Left lobe of liver (tissue), 2 donors: ENCODE results near the gene TPH1. TPM values are rescaled to one million over a fixed set of nuclear protein-coding genes. Genes with fewer than 3 reads are reported as not detected.
"Not testable (repeated sequence)": the region's sequence is repeated elsewhere in the genome, so short reads cannot be mapped to it uniquely, and the experiment has no call there.

Source experiments
- ATAC-seq: fragments of 200-7000 bp; cut with Tn5 transposase; one replicate; pipeline ENCODE4 v1.9.1; 2020; ENCODE audit warnings: mild to moderate bottlenecking, moderate library complexity
- DNase-seq: peaks from one replicate; pipeline ENCODE4 v3.0.0-alpha.2; 2020; ENCODE audit warnings: low spot score
- total RNA-seq: library from RNA; stranded (reverse); gene quantifications from one replicate; pipeline ENCODE4 v1.2.1, GENCODE V29; 2021
- donor health status: DM: no; HTN: no; CAD: no; lungs with moderate emphysema.
- donor health status: DM: no; HTN: yes; CAD: no.

TPH1 gene
- total RNA-seq, 1 donor from 2014 or later = 0.05 TPM

DNA sequence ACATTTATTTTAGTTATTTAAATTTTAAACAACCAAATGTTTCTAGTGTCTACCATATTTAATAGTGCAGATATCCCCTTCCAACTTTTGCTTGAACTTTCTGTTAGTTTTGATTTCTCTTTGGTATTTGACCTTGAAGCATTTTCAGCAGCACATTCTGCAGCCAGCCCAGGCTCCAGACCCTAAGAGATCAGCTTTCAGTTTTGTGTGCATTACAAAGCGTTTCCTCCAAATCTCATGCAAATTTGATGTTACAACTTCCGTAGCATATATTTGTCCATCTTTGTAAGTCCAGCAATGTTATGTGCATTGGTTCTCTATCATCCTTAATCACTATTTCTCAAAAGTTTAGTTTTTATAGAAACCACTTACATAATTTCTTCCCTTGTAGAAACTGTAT lies 18.6 kb downstream of the TPH1 start:
- no peak for DNase-seq
- ATAC-seq = no peak

DNA sequence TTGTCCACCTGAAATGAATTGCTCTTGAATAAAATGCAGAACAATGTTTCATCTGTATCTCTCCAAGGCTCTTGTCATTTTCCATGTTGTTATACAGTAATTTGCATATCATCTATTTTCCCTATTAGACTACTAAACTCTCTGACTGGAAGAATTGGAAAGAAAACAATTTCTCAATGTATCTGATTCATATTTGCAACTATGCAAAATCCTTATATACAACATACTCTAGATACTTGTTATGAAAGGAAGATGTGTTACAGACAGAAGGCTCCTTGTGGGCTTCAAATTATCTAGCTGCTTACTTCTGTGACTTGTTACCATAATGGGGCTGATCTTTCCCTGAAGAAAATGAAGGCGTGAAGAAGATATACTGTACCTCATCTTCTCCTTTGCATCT lies 23.6 kb downstream of the TPH1 start:
- ATAC-seq (no peak), DNase-seq (no peak)

DNA sequence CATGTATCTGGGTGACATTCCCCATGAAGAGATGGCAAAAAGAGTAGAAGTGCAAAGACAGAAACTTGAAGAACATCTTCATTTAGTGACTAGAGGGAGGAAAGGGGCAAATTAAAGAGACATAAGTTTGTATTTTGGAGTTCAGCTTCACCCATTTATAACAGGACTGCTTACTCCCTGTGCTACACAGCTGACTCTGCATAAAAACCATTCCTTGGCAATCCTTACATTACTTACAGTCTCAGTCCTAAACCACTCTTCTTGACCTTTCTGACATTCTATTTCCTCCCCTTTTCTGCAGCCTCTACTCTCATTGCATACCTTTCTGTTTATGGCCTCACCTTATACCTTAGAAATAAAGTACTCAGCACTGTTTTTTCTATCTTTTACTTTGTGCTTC lies 26.4 kb downstream of the TPH1 start:
- DNase-seq (no peak), ATAC-seq (no peak)

DNA sequence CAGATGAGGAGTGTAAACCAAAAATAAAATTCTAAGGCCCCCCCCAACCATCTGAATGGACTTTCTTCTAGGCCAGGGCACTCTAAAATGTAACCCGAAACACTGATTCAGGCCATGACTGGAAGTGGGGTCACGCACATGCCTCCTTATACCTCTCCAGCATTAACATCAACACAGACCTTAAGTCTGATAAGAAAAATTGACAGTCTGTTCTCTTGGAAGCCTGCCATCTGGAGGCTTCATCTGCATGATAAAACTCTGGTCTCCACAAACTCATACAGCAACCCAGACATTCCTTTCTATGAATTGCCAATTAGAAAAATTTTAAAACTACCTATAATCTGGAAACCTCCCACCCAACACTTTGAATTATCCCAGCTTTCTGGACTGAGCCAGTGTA lies 29.3 kb downstream of the TPH1 start:
- no peak for ATAC-seq

DNA sequence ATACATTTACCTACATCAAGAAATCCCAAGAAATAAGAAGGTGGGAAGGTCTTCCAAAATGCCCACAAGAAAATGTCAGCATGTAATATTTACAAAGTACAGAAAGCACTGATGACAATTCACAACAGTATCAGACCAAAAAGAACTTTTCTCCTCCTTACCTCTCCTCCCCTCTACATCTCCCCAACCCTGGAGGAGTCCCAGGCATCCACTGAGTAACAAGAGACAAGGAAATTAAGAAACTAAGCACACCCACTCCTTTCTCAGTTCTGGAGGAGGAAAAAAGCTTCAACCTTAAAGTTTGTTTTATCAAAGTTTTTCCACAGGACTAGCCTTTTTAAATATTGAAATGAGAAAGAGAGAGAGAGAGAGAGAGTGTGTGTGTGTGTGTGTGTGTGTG lies 31.2 kb downstream of the TPH1 start:
- ATAC-seq = no peak
- no peak for DNase-seq

More for the DNA sequence above, 29.3 kb downstream of the TPH1 start:
- DNase-seq = no peak

DNA sequence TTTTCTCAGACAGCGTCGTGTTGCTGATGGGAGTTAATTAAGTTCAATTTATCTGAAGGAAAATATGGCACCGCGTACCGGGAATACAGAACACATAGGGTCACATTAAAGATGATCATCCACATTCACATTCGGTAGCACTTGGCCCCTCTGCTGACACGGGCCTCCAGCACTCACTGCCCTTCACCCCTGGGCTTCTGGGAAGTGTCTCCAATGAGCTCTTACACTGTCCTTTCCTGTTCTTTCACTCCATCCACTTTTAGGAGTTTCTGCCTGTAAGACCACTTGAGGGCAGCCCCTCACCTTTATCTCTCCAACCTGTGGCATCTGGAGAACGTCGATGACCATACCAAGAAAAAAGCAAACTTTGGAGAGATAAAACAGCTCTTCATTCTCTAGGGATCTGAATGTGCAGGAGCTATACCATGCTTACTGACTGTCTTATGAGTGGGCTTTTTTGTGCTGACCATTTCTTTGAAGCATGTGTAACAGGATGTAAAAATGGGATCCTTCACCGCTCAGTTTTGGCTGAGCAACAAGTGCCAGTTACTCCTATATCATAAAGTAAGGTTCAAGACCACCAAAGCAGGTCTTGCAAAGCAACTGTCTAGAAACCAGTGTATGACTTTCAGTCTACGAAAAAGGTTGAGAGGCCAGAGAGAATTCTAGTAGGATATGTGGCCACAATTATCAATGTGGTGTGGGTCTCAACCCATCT lies 32.1 kb downstream of the TPH1 start:
- ATAC-seq = no peak
- no peak for DNase-seq

DNA sequence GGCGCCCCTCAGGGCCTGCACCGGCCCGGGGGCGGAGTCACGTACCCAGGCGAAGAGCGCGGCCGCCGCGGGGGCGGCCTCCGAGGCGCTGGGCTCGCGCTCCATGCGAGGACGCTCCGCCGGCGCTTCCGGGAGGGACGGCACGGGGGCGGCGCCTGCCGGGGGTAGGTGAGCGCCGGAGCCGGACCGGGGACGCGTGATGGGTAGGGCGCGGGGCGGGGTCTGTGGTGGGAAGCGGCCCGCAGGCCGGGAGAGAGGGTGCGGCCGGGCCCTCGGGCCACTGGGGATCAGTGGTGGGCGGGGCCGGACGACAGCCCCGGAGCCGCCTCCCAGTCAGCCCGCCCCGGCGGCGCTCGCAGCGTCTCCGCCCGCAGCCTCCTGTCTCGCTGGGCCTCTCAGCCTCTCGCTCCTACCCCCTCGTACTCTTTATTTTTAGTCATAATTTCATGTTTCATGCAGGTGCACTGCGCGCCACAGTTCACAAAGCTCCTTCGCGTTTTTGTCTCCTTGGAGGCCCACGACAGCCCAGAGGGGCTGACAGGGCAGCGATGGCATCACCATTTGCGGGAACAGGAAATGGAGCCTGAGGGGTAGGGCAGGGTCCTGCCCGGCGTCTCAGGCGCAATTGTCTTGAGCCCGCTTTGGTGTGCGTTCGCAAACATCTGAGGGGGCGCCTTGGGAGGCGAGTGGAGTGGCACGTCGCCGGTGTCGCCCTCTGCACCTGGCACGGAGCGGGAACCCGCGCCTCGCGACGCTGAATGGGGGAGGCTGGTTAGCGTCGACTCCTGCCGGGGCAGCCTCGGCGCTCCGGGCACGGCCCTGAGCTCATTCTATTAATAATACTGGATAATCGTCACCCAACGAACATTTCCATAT lies 32.9 kb downstream of the TPH1 start, which contains the start of gene SERGEF:
Gene SERGEF, minus strand, starts transcription at position 142 of the 876 bp plus-strand sequence. Its CDS starts 37 bp downstream, at position 105.
- DNase-seq (peak; percentile 98), ATAC-seq (peak; percentile 97)

DNA sequence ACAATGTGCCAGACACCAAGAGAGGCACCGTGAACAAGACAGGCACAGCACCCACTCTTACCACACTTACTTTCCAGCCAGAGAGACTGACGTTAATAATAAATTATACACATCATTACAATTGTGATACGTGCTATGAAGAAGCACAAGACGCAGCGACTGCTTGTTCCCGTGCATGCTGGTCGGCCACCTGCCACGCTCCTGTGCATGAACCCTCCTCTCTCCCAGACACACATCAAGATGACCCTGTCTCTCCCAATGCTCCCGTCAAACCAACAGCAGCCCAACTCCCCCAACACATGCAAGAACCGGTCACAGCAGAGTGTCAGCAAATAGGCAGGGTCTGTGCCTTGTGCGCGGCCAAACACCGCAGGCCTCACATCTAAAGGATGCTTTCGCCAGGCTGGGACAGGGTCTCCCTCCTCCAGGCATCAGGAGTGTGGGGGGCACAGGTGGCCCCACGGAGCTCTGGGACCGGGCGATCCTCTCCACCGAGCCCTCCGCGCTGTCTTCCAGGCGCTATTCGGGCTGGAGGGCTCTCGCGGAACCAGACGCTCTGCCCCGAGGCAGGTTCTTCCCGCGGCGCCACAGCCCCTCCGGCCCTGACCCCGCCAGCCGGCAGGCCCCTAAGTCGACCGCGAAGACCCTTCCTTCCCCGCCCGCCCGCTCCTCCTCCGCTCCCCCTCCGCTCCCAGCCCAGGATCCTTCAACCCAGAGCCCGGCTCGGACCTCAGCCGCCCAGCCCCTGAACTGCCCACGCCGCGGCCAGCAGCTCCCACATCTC lies 33.8 kb downstream of the TPH1 start:
- DNase-seq = no peak
- peak; percentile 7 for ATAC-seq

DNA sequence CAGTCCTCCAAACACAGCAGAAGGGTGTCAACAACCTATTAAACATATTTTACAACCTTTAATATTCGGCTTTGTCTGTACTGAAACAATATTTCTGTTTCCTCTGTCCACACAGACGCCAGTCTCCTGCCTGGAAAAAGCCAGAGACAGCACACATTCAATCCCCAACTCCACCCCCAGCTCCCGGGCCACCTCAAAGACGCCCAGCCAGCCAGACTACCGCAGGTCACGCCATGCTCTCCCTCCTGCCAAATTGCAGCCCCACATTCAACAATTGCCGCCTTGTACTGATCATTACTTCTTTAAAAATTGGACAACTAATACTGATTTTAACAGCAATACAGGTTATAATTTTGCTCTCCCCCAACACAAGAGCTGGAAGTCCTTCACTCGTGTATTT lies 34.4 kb downstream of the TPH1 start:
- ATAC-seq (no peak), DNase-seq (no peak)

DNA sequence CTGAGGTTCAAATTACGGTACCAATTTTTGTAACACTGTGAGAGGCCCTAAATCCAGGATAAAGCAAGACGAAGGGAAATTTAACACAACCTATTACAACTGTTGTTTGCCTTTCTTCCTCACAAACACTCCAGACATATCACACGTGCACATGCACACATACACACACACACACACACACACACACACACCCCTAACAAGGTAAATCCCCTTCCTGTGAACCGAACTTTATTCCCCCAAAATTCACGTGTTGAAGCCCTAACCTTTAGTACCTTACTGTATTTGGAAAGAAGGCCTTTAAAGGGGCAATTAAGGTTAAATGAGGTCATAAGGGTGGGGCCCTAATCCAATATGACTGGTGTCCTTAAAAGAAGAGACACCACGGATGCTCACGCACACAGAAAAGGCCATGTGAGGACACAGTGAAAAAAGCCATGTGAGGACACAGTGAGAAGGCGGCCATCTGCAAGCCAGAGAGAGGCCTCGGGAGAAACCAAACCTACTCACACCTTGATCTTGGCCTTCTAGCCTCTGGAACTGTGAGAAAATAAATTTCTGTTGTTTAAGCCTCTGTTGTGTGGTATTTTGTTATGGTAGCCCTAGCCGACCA lies 35.0 kb downstream of the TPH1 start:
- DNase-seq (no peak), ATAC-seq (no peak)

DNA sequence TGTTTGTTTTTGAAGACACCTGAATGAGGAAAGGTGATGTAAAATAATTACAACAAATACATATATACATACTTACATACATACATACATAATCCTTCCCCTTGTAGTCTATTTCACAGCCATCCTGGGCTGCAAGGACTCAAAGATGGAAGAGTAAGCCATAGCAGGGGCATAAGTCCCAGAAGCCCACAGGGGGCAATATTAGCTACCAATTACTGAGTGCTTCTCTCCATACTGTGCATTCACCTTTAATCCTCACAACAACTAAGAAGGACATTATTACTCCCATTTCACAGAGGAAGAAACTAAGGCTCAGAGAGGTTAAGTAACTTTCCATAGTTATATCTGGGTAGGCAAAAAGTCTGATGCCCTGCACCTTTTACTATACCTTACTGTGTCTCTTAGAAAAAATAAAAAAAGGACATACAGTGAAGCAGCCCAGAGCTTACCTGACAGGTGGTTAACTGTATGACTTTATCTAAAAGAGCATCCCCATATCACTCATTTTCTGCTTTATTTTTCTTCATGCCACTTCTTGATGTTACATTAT lies 35.9 kb downstream of the TPH1 start:
- no peak for ATAC-seq
- DNase-seq = no peak

DNA sequence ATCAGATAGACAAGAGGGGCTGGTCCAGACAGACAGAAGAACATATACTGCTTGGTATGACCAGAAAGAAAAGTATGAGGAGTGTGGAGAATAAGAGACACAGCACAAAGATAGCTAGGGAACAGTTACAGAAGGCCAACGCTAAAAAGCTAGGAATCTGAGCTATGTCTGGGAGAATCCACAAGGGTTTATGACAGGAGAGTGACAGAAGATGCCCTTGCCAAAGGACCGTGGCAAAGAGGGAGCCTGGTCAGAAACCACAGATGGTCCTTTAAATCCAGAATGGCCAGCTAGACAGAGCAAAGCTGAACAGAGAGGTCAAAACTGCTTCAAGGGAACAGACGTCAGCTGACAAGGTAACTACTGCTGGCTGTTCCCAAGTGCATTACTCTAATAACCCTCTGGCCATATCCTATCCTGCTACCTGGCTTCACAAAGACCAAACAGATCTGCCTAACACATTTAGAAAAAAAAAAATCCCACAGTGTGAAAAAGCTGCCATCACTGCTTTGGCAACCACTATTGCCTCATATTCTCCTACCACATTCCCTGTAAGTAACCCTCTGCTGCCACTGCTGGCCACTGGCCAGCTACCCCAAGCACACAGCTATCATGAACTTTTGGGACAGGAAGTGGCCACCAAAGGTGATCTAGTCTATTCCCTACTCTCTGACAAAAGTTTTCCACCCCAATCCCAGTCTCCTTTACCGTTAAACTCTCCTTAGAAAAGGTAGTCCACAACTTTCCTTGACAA lies 40.5 kb downstream of the TPH1 start:
- DNase-seq (no peak), ATAC-seq (no peak)

DNA sequence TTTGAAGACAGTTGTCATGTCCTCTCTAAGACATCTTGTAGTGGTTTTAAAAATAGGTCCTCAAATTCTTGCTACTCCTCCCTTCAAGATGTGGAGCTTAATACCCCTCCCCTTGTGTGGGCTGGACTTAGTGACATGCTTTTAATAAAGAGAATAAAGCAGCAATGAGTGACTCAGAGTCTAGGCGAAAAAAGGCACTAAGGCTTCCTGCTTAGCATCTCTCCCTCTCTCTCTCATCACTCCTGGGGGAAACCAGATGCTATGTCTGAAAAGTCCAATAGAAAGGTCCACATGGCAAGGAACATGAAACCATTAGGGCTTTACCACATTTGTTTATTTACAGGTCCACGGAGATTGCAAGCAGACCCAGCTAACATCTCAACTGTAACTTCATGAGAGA lies 44.9 kb downstream of the TPH1 start:
- no peak for DNase-seq

DNA sequence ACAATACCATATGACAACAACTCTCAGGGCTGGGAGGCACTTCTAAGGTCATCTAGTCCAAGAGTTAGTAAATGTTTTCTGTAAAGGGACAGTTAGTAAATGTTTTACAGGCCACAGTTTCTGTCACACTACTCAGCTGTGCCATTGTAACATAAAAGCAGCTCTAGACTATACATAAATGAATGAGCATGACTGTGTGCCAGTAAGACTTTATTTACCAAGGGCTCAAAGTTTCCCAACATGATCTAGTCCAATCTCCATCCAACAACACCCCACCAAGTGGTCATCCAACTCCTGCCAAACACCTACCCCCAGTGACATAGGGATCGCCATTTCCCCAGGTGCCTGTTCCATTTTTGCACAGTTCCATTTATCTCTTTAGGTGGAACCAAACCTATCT lies 45.3 kb downstream of the TPH1 start:
- peak; percentile 92 for ATAC-seq

More for the DNA sequence above, 44.9 kb downstream of the TPH1 start:
- ATAC-seq = no peak

DNA sequence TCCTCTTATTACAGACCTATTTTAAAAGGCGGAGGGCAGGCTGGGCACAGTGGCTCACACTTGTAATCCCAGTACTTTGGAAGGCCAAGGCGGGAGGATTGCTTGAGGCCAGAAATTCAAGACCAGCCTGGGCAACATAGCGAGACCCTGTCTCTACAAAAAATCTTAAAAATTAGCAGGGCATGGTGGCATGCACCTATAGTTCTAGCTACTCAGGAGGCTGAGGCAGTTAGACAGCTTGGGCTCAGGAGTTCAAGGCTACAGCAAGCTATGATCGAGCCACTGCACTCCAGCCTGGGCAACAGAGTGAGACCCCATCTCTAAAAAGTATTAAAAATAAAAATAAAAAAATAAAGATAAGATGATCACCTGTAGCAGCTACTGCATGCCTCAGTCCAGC lies 45.9 kb downstream of the TPH1 start:
- not testable (repeated sequence) for DNase-seq, ATAC-seq

More for the DNA sequence above, 45.3 kb downstream of the TPH1 start:
- no peak for DNase-seq

Other genes starting within 250 kb of the TPH1 start
- gene SERGEF, start 33.2 kb downstream of the TPH1 start, total RNA-seq = 13.7 TPM
- 3.7 TPM for gene SAAL1, start 59.8 kb upstream of the TPH1 start, total RNA-seq
- gene MRGPRX3, start 86.3 kb upstream of the TPH1 start, total RNA-seq = not detected
- gene MRGPRX4, start 126.6 kb upstream of the TPH1 start, total RNA-seq = not detected
- gene SAA4, start 190.5 kb upstream of the TPH1 start, total RNA-seq = 738 TPM
- gene SAA2, start 202.4 kb upstream of the TPH1 start, total RNA-seq = 26,068 TPM
- gene SAA1, start 220.0 kb upstream of the TPH1 start, total RNA-seq = 34,062 TPM